PC-9 (cell line): ENCODE data around the gene CD55. TPM values are rescaled to one million over a fixed set of nuclear protein-coding genes. Genes with fewer than 3 reads are reported as not detected.

Experiments used
- BruUV-seq: library from RNA; stranded (reverse); fragments of 400-500 nt; replicated peaks from 2 replicates; lab custom pipeline; 2021; lab: Mats Ljungman, UMichigan
- CTCF ChIA-PET: fragments of 300-600 bp; sonication (Branson Sonifier 250); formaldehyde crosslinking; loops from one replicate; lab custom pipeline; 2022; ENCODE audit warnings: antibody characterized with exemption; lab: Charles Lee
- POLR2A ChIA-PET: fragments of 300-600 bp; sonication (Branson Sonifier 250); formaldehyde crosslinking; loops from one replicate; lab custom pipeline; 2022; ENCODE audit warnings: antibody characterized with exemption; ENCODE audit not compliant: unreplicated experiment; lab: Charles Lee
- DNase-seq, 2 experiments: peaks; one replicate each; pipeline versions ENCODE4 v3.0.0 to v3.0.0-alpha.2; 2015 to 2022; ENCODE audit warnings: mixed read lengths in 1 of 2
- H2AFZ ChIP-seq: fragments of 200-600 bp; sonication (generic); 2 replicates; pipeline ENCODE4 v1.8.1; 2017; ENCODE audit warnings: antibody characterized with exemption
- H3F3A ChIP-seq: fragments of 200-600 bp; sonication (generic); 2 replicates; pipeline ENCODE4 v1.8.1; 2017; ENCODE audit warnings: antibody characterized with exemption, mild to moderate bottlenecking, low read depth; ENCODE audit not compliant: insufficient read depth
- H3K27ac ChIP-seq: fragments of 200-600 bp; sonication (generic); 2 replicates; pipeline ENCODE4 v1.6.1; 2016; ENCODE audit warnings: mixed run types
- H3K27me3 ChIP-seq: fragments of 200-600 bp; sonication (generic); 2 replicates; pipeline ENCODE4 v1.6.1; 2016; ENCODE audit warnings: low read depth, mixed run types; ENCODE audit not compliant: insufficient read depth
- H3K36me3 ChIP-seq: fragments of 200-600 bp; sonication (generic); 2 replicates; pipeline ENCODE4 v1.6.1; 2016; ENCODE audit warnings: low read depth, mixed run types
- H3K4me1 ChIP-seq: fragments of 200-600 bp; sonication (generic); replicated peaks from 2 replicates; pipeline ENCODE4 v1.6.1; 2016; ENCODE audit warnings: mixed run types; ENCODE audit not compliant: insufficient read depth
- H3K4me2 ChIP-seq: fragments of 200-600 bp; sonication (generic); 2 replicates; pipeline ENCODE4 v1.6.1; 2017; ENCODE audit warnings: mixed run types
- H3K4me3 ChIP-seq: fragments of 200-600 bp; sonication (generic); 2 replicates; pipeline ENCODE4 v1.6.1; 2016; ENCODE audit warnings: mixed run types
- H3K79me2 ChIP-seq: fragments of 200-600 bp; sonication (generic); 2 replicates; pipeline ENCODE4 v1.6.1; 2017; ENCODE audit warnings: low read depth, mixed run types
- H3K9me2 ChIP-seq: fragments of 200-600 bp; sonication (generic); 2 replicates; pipeline ENCODE4 v1.8.1; 2017; ENCODE audit warnings: mild to moderate bottlenecking; ENCODE audit not compliant: insufficient read depth
- H3K9me3 ChIP-seq: fragments of 200-600 bp; sonication (generic); 2 replicates; pipeline ENCODE4 v1.8.1; 2016; ENCODE audit warnings: low read depth; ENCODE audit not compliant: insufficient read depth
- H4K20me1 ChIP-seq: fragments of 200-600 bp; sonication (generic); 2 replicates; pipeline ENCODE4 v1.8.1; 2017; ENCODE audit not compliant: insufficient read depth
- EZH2 ChIP-seq: fragments of 200-600 bp; sonication (generic); IDR thresholded peaks from 2 replicates; pipeline ENCODE4 v1.8.0; 2017; ENCODE audit warnings: antibody characterized with exemption, low read depth
- intact Hi-C: fragments of 100-400 bp; cut with micrococcal nuclease; formaldehyde crosslinking; loops from one replicate; pipeline ENCODE4 v1.10.0; 2022; ENCODE audit not compliant: unreplicated experiment
- total RNA-seq: library from RNA; stranded (reverse); gene quantifications from 2 replicates; pipeline ENCODE4 v1.2.3, GENCODE V29; 2021
- TF ChIP-seq, protein P1 (sequence below): fragments of 200-600 bp; sonication (generic); conservative IDR thresholded peaks from 2 replicates; pipeline ENCODE4 v1.6.1; 2017; ENCODE audit warnings: mixed run types, antibody characterized with exemption, mild to moderate bottlenecking, moderate library complexity

Gene CD55
- total RNA-seq, 1 experiment from 2014 or later, result 45.9 TPM

DNA sequence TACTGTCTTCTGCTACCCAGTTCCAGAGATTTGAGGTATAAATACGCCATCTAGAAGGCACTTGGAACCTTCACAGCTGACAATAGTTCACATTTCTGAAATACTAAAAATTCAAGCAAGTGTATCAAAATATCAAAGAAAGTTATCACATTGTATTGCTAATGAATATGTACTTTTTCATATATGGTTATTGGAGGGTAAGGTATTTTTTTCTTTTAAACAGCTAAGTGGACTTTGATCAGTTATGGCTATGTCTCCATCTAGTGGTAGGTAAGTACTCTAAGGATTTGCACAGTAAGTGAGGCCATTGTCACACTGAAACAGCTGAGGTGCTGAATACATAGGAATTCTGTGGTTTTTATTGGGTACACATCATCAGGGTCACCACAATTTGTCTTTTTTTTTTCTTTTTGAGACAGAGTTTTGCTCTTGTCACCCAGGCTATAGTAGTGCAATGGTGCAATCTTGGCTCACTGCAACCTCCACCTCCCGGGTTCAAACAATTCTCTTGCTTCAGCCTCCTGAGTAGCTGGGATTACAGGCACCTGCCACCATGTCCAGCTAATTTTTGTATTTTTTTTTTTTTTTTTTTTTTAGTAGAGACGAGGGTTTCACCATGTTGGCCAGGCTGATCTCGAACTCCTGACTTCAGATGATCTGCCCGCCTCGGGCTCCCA lies 83.5 kb downstream of the CD55 start:
- no peaks in the 10 kb centered on the region for H3K79me2 ChIP-seq
- H3K9me2 ChIP-seq, result no peaks in the 10 kb centered on the region
- intact Hi-C loops, result loop anchor here (1.0 to 5.0 kb wide), 4 partner anchors 94 to 493 kb away; no protein-coding TSS in a partner anchor
- H4K20me1 ChIP-seq, result no peaks in the 10 kb centered on the region
- peaks cover 11% of the 10 kb centered on the region for H3K4me1 ChIP-seq
- BruUV-seq, result no TSS peak
- no peaks in the 10 kb centered on the region for H3K9me3 ChIP-seq
- TF ChIP-seq, protein P1, sequence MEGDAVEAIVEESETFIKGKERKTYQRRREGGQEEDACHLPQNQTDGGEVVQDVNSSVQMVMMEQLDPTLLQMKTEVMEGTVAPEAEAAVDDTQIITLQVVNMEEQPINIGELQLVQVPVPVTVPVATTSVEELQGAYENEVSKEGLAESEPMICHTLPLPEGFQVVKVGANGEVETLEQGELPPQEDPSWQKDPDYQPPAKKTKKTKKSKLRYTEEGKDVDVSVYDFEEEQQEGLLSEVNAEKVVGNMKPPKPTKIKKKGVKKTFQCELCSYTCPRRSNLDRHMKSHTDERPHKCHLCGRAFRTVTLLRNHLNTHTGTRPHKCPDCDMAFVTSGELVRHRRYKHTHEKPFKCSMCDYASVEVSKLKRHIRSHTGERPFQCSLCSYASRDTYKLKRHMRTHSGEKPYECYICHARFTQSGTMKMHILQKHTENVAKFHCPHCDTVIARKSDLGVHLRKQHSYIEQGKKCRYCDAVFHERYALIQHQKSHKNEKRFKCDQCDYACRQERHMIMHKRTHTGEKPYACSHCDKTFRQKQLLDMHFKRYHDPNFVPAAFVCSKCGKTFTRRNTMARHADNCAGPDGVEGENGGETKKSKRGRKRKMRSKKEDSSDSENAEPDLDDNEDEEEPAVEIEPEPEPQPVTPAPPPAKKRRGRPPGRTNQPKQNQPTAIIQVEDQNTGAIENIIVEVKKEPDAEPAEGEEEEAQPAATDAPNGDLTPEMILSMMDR, result peak; percentile 87
- no peak for TF ChIP-seq EZH2
- peak in 1 of 2 experiments; percentile 76 for DNase-seq
- ChIA-PET CTCF (interaction anchor here (0.6 to 1.8 kb wide), 6 partner anchors 12 to 669 kb away, joined by 3 to 14 read pairs (median 3); partner anchors contain the start of gene C1orf116), POLR2A (interaction anchor here (0.7 kb wide), 1 partner anchor 352 kb away, joined by 3 read pairs; no protein-coding TSS in a partner anchor)
- H3K4me3 ChIP-seq, result no peak overlapping the region
- H3K36me3 ChIP-seq, result no peaks in the 10 kb centered on the region
- no peak overlapping the region for H3K4me2 ChIP-seq
- peaks cover 4% of the 10 kb centered on the region; the same call in 1 of the 2 replicates for H3F3A ChIP-seq
- H2AFZ ChIP-seq, result no peak overlapping the region
- H3K27ac ChIP-seq, result no peak overlapping the region
- H3K27me3 ChIP-seq, result no peaks in the 10 kb centered on the region

DNA sequence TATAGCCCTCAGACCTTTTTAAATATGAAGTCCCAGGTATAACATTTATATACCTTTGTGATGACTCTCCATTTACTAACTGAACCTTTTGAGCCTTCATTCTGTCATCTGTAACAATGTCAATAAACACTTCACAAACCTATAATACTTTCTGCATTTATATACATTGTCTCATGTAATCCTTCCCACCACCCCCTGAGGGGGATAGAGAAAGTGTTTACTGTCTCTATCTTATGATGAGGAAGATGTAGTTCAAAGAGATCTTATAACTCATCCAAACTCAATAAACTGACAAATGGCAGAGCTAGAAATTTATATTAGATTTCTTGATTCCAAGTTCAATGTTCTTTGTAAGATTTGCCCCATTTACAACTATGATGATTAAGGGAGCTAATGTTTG lies 84.3 kb downstream of the CD55 start:
- ChIA-PET CTCF (interaction anchor here (0.6 to 1.8 kb wide), 4 partner anchors 12 to 374 kb away, joined by 3 to 14 read pairs (median 4); partner anchors contain the start of gene C1orf116), POLR2A (no interaction called here)
- Histone ChIP-seq H3K9me3 (no peaks in the 10 kb centered on the region), H3K4me1 (peaks cover 11% of the 10 kb centered on the region), H4K20me1 (no peaks in the 10 kb centered on the region), H3K27ac (no peak overlapping the region), H3K4me2 (no peak overlapping the region), H3K4me3 (no peak overlapping the region), H3F3A (peaks cover 4% of the 10 kb centered on the region; the same call in 1 of the 2 replicates), H2AFZ (no peak overlapping the region), H3K27me3 (no peaks in the 10 kb centered on the region), H3K36me3 (no peaks in the 10 kb centered on the region), H3K9me2 (no peaks in the 10 kb centered on the region), H3K79me2 (no peaks in the 10 kb centered on the region)
- intact Hi-C loops, result loop anchor here (1.0 to 5.0 kb wide), 3 partner anchors 93 to 494 kb away; no protein-coding TSS in a partner anchor
- no peak for DNase-seq
- no TSS peak for BruUV-seq
- TF ChIP-seq, protein P1, result no peak
- TF ChIP-seq EZH2, result no peak

DNA sequence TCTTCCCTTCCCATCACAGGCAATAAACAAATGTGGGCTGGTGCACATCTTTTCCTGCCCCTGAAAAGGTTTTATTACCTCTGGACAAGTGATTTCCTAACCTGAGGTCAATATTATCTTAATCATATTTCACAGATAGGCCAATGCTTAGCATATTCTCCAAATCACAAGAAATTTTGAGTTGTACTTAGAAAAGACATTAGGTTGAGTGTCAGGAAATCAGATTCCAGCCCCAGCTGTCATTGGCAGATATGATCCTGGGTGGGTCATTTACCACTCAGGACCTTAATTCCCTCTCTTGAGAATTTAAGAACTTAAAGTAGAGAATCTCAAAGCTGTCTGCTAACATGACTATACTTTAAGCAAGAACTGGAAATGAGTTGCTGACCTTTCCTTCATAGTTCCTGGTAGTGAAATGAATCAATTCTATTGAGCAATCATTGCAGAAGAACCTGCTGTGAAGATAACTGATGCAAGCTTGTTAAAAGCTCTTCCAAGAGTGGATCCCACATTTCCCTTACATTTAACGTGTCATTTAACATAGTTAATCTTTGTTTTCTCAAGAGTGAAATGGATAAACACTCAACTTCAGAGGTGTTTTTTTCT lies 86.3 kb downstream of the CD55 start:
- Histone ChIP-seq H3K27me3 (no peaks in the 10 kb centered on the region), H3K4me3 (no peak overlapping the region), H3K36me3 (no peaks in the 10 kb centered on the region), H3K27ac (peak overlapping the region; percentile 59), H3F3A (peaks cover 4% of the 10 kb centered on the region; the same call in 1 of the 2 replicates), H3K9me3 (no peaks in the 10 kb centered on the region), H4K20me1 (no peaks in the 10 kb centered on the region), H2AFZ (no peak overlapping the region; the same call in 1 of the 2 replicates), H3K4me2 (peak overlapping the region; percentile 12), H3K9me2 (no peaks in the 10 kb centered on the region), H3K79me2 (no peaks in the 10 kb centered on the region), H3K4me1 (peaks cover 11% of the 10 kb centered on the region)
- no peak for TF ChIP-seq EZH2
- TF ChIP-seq, protein P1, result no peak
- ChIA-PET POLR2A (no interaction called here), CTCF (no interaction called here)
- no TSS peak for BruUV-seq
- peak in 1 of 2 experiments; percentile 65 for DNase-seq
- intact Hi-C loops, result loop anchor here (5.0 kb wide), 1 partner anchor 495 kb away; no protein-coding TSS in a partner anchor

Other genes starting within 250 kb of the CD55 start
- gene C4BPB, start 232.8 kb upstream of the CD55 start, total RNA-seq, result 1.4 and 4.2 TPM in 2 replicates
- gene C4BPA, start 217.4 kb upstream of the CD55 start, total RNA-seq, result not detected in 2 replicates
- 0.88 and 4.3 TPM in 2 replicates for gene CR2, start 132.7 kb downstream of the CD55 start, total RNA-seq
- gene CR1, start 174.5 kb downstream of the CD55 start, total RNA-seq, result not detected in 2 replicates